Measurements from ENCODE around the gene GOLT1A. TPM values are rescaled to one million over a fixed set of nuclear protein-coding genes. Genes with fewer than 3 reads are reported as not detected.

GOLT1A gene
- total RNA-seq, 1 experiment from 2014 or later, result 8.5 TPM

- in situ Hi-C loops (cut with HindIII; ENCODE audit: low pct_unique_long_range_greater_than_20kb, low sequenced_read_pairs), result no loop called here
- DNase-seq (ENCODE audit: low read depth), result no peak
These were observed 12.3 kb downstream of the GOLT1A start for GRCh38 chr1:204201348-204202040.

GRCh38 chr1:204199579-204199978, 14.2 kb downstream of the GOLT1A start:
- in situ Hi-C loops (cut with HindIII; ENCODE audit: low pct_unique_long_range_greater_than_20kb, low sequenced_read_pairs), result no loop called here
- DNase-seq (ENCODE audit: low read depth), result no peak

- DNase-seq (ENCODE audit: low read depth), result peak; percentile 21
- in situ Hi-C loops (cut with HindIII; ENCODE audit: low pct_unique_long_range_greater_than_20kb, low sequenced_read_pairs), result no loop called here
These were observed 15.1 kb downstream of the GOLT1A start for GRCh38 chr1:204198348-204199340.

- in situ Hi-C loops (cut with HindIII; ENCODE audit: low pct_unique_long_range_greater_than_20kb, low sequenced_read_pairs), result no loop called here
- DNase-seq (ENCODE audit: low read depth), result no peak
These were observed 16.7 kb downstream of the GOLT1A start for GRCh38 chr1:204197068-204197467.

GRCh38 chr1:204196068-204196795, 17.6 kb downstream of the GOLT1A start, which contains the start of gene KISS1:
TSS of gene KISS1 (minus strand) at chr1:204196491. CDS start at chr1:204192876, 3,615 bp downstream.
- in situ Hi-C loops (cut with HindIII; ENCODE audit: low pct_unique_long_range_greater_than_20kb, low sequenced_read_pairs), result no loop called here
- no peak for DNase-seq (ENCODE audit: low read depth)

GRCh38 chr1:204194771-204195170, 19.0 kb downstream of the GOLT1A start:
- in situ Hi-C loops (cut with HindIII; ENCODE audit: low pct_unique_long_range_greater_than_20kb, low sequenced_read_pairs), result no loop called here
- DNase-seq (ENCODE audit: low read depth), result no peak

GRCh38 chr1:204194080-204194479, 19.7 kb downstream of the GOLT1A start:
- no peak for DNase-seq (ENCODE audit: low read depth)
- in situ Hi-C loops (cut with HindIII; ENCODE audit: low pct_unique_long_range_greater_than_20kb, low sequenced_read_pairs), result no loop called here

GRCh38 chr1:204192589-204193352, 21.0 kb downstream of the GOLT1A start:
- no peak for DNase-seq (ENCODE audit: low read depth)
- in situ Hi-C loops (cut with HindIII; ENCODE audit: low pct_unique_long_range_greater_than_20kb, low sequenced_read_pairs), result no loop called here

GRCh38 chr1:204192046-204192445, 21.7 kb downstream of the GOLT1A start:
- DNase-seq (ENCODE audit: low read depth), result no peak
- in situ Hi-C loops (cut with HindIII; ENCODE audit: low pct_unique_long_range_greater_than_20kb, low sequenced_read_pairs), result no loop called here

- in situ Hi-C loops (cut with HindIII; ENCODE audit: low pct_unique_long_range_greater_than_20kb, low sequenced_read_pairs), result no loop called here
- DNase-seq (ENCODE audit: low read depth), result no peak
These were observed 22.3 kb downstream of the GOLT1A start for GRCh38 chr1:204191456-204191855.

- no peak for DNase-seq (ENCODE audit: low read depth)
- in situ Hi-C loops (cut with HindIII; ENCODE audit: low pct_unique_long_range_greater_than_20kb, low sequenced_read_pairs), result no loop called here
These were observed 23.3 kb downstream of the GOLT1A start for GRCh38 chr1:204190212-204191211.

- DNase-seq (ENCODE audit: low read depth), result no peak
- in situ Hi-C loops (cut with HindIII; ENCODE audit: low pct_unique_long_range_greater_than_20kb, low sequenced_read_pairs), result no loop called here
These were observed 24.7 kb downstream of the GOLT1A start for GRCh38 chr1:204188959-204189639.

GRCh38 chr1:204186597-204186996, 27.2 kb downstream of the GOLT1A start:
- no peak for DNase-seq (ENCODE audit: low read depth)
- in situ Hi-C loops (cut with HindIII; ENCODE audit: low pct_unique_long_range_greater_than_20kb, low sequenced_read_pairs), result no loop called here

- in situ Hi-C loops (cut with HindIII; ENCODE audit: low pct_unique_long_range_greater_than_20kb, low sequenced_read_pairs), result no loop called here
- no peak for DNase-seq (ENCODE audit: low read depth)
These were observed 32.7 kb downstream of the GOLT1A start for GRCh38 chr1:204181116-204181515.

- no peak for DNase-seq (ENCODE audit: low read depth)
- in situ Hi-C loops (cut with HindIII; ENCODE audit: low pct_unique_long_range_greater_than_20kb, low sequenced_read_pairs), result no loop called here
These were observed 33.7 kb downstream of the GOLT1A start for GRCh38 chr1:204180133-204180532.

- in situ Hi-C loops (cut with HindIII; ENCODE audit: low pct_unique_long_range_greater_than_20kb, low sequenced_read_pairs), result no loop called here
These were observed 35.1 kb downstream of the GOLT1A start for GRCh38 chr1:204178487-204179281.

More at GRCh38 chr1:204178487-204179281, 35.1 kb downstream of the GOLT1A start:
- no peak for DNase-seq (ENCODE audit: low read depth)

Data from Caki2 (cell line).